DND-41 (cell line): Measurements from ENCODE around the gene CD276.

Experiments
- CTCF ChIP-seq: IDR thresholded peaks from 2 replicates; pipeline ENCODE4 v1.5.1; 2012; ENCODE audit warnings: borderline replicate concordance, low read length, moderate library complexity, mild to moderate bottlenecking; ENCODE audit not compliant: poor library complexity, severe bottlenecking; ENCODE audit errors: extremely low read depth
- EZH2 ChIP-seq: IDR thresholded peaks from 3 replicates; pipeline ENCODE4 v1.6.1; 2012; ENCODE audit warnings: borderline replicate concordance, low read depth, mild to moderate bottlenecking, moderate library complexity, low read length, inconsistent platforms; ENCODE audit not compliant: severe bottlenecking

GRCh38 chr15:73723191-73723590 is 39.0 kb downstream of the CD276 start:
- no peak for TF ChIP-seq CTCF
- no peak for TF ChIP-seq EZH2
